GM19467 (cell line): ENCODE measurements around the gene NAA60.
"Not testable (repeated sequence)": the region's sequence is repeated elsewhere in the genome, so short reads cannot be mapped to it uniquely, and the experiment has no call there.

ENCODE experiments used
- ATAC-seq: cut with Tn5 transposase; IDR thresholded peaks from one replicate; pipeline ENCODE4 v1.9.1; 2021; ENCODE audit warnings: mild to moderate bottlenecking, moderate library complexity; ENCODE audit not compliant: unreplicated experiment

NAA60 gene

GRCh38 chr16:3503523-3503922 is 60.0 kb downstream of the NAA60 start:
- ATAC-seq = no peak

GRCh38 chr16:3508736-3509135 is 65.3 kb downstream of the NAA60 start:
- no peak for ATAC-seq

- no peak for ATAC-seq
Observed at GRCh38 chr16:3509470-3509928, 66.0 kb downstream of the NAA60 start.

- ATAC-seq = no peak
Observed at GRCh38 chr16:3510416-3510815, 66.9 kb downstream of the NAA60 start.

GRCh38 chr16:3511286-3512180 is 68.1 kb downstream of the NAA60 start:
- ATAC-seq = no peak

- ATAC-seq = no peak
Observed at GRCh38 chr16:3513892-3514583, 70.6 kb downstream of the NAA60 start.

- ATAC-seq = no peak
Observed at GRCh38 chr16:3514621-3515020, 71.1 kb downstream of the NAA60 start.

GRCh38 chr16:3515897-3516296 is 72.4 kb downstream of the NAA60 start:
- ATAC-seq = no peak

GRCh38 chr16:3518292-3518985 is 75.0 kb downstream of the NAA60 start:
- no peak for ATAC-seq

GRCh38 chr16:3518986-3519348 is 75.5 kb downstream of the NAA60 start:
- no peak for ATAC-seq

- no peak for ATAC-seq
Observed at GRCh38 chr16:3519581-3519980, 76.1 kb downstream of the NAA60 start.

GRCh38 chr16:3520413-3520812 is 76.9 kb downstream of the NAA60 start:
- no peak for ATAC-seq

GRCh38 chr16:3520841-3521240 is 77.4 kb downstream of the NAA60 start:
- no peak for ATAC-seq

GRCh38 chr16:3523281-3523680 is 79.8 kb downstream of the NAA60 start:
- no peak for ATAC-seq

GRCh38 chr16:3525951-3526350 is 82.5 kb downstream of the NAA60 start:
- no peak for ATAC-seq

- ATAC-seq = not testable (repeated sequence)
Observed at GRCh38 chr16:3527216-3527829, 83.8 kb downstream of the NAA60 start.

GRCh38 chr16:3528406-3528805 is 84.9 kb downstream of the NAA60 start:
- no peak for ATAC-seq

GRCh38 chr16:3529175-3529574 is 85.7 kb downstream of the NAA60 start:
- ATAC-seq = no peak

GRCh38 chr16:3530371-3530914 is 87.0 kb downstream of the NAA60 start:
- no peak for ATAC-seq

- ATAC-seq = no peak
Observed at GRCh38 chr16:3532741-3533140, 89.3 kb downstream of the NAA60 start.

GRCh38 chr16:3534126-3534525 is 90.6 kb downstream of the NAA60 start:
- no peak for ATAC-seq
